D721Med (cell line): ENCODE data around the gene TWSG1.

Experiments used
- DNase-seq: peaks from one replicate; pipeline ENCODE4 v3.0.0; 2011; ENCODE audit warnings: low spot score; ENCODE audit not compliant: insufficient read length
- FAIRE-seq: peaks from 2 replicates; lab custom pipeline; 2011; peaks lifted over from hg19 to GRCh38; lab: Jason Lieb, UNC
- TF ChIP-seq, protein P1 (sequence below): IDR thresholded peaks from 2 replicates; pipeline ENCODE4 v1.5.1; 2012; ENCODE audit warnings: mild to moderate bottlenecking, control low read depth; ENCODE audit not compliant: insufficient read depth; ENCODE audit errors: missing control alignments

Gene TWSG1

DNA sequence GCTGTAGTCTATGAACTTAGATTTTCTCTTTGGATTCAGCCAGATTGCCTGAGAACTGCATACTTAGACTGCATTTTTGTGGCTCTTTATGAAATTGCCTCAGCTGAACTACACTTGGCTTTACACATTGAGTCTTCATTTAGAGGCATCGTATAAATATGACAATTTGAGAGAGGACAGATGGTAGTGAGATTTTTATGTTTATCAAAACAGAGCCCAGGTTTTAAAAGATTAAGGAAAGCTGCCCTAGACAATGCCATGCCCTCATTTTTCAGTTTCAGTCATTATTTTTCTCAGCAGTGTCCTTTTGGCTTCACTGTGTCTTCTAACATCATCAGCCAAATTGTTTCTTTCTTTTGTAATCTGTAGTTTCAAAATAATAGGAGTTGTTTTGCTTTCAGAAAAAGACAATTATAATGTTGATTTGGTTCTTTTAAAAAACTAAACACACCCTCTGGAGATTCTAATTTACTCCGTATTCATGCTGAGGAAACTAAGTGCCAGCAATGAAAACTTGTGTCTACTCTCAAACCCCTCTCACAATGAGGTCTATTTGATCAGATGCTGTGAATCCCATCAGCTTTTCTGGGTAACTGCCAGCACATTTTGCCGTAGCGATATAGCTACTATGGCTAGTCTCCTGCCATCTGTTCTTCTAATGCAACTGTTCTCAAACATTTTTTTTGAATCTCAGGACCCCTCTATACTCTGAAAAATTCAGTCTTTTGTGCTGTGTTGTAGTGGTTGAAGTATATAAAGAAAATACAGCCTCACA lies 46.2 kb downstream of the TWSG1 start:
- no peak for DNase-seq
- FAIRE-seq = peak; percentile 92

GRCh38 chr18:9386879-9387278 lies 52.3 kb downstream of the TWSG1 start:
- FAIRE-seq = peak; percentile 32
- TF ChIP-seq, protein P1, sequence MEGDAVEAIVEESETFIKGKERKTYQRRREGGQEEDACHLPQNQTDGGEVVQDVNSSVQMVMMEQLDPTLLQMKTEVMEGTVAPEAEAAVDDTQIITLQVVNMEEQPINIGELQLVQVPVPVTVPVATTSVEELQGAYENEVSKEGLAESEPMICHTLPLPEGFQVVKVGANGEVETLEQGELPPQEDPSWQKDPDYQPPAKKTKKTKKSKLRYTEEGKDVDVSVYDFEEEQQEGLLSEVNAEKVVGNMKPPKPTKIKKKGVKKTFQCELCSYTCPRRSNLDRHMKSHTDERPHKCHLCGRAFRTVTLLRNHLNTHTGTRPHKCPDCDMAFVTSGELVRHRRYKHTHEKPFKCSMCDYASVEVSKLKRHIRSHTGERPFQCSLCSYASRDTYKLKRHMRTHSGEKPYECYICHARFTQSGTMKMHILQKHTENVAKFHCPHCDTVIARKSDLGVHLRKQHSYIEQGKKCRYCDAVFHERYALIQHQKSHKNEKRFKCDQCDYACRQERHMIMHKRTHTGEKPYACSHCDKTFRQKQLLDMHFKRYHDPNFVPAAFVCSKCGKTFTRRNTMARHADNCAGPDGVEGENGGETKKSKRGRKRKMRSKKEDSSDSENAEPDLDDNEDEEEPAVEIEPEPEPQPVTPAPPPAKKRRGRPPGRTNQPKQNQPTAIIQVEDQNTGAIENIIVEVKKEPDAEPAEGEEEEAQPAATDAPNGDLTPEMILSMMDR = no peak

More for the DNA sequence above, 46.2 kb downstream of the TWSG1 start:
- TF ChIP-seq, protein P1 = no peak

DNA sequence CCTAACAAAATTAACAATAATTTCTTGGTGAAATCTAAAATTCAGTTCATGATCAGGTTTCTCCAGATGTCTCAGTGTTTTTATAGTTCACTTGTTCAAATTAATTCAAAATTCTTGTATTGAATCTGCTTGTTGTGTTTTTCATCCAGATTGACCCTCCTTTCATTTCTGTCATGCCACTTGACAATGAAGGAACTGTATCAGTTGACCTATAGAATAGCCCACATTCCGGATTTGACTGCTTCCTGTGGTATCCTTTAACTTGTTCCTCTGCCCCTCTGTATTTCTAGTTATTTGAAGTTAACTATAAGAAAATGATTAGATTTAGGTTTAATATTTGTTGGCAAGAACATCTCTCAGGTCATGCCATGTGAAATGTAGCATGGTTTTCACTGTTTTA lies 53.3 kb downstream of the TWSG1 start:
- TF ChIP-seq, protein P1 = no peak
- FAIRE-seq = no peak
- no peak for DNase-seq

More at GRCh38 chr18:9386879-9387278, 52.3 kb downstream of the TWSG1 start:
- DNase-seq = no peak

GRCh38 chr18:9389706-9390105 lies 55.1 kb downstream of the TWSG1 start:
- FAIRE-seq (no peak), DNase-seq (no peak)
- TF ChIP-seq, protein P1 = no peak

GRCh38 chr18:9392726-9393125 lies 58.2 kb downstream of the TWSG1 start:
- DNase-seq (no peak), FAIRE-seq (no peak)
- TF ChIP-seq, protein P1 = no peak

DNA sequence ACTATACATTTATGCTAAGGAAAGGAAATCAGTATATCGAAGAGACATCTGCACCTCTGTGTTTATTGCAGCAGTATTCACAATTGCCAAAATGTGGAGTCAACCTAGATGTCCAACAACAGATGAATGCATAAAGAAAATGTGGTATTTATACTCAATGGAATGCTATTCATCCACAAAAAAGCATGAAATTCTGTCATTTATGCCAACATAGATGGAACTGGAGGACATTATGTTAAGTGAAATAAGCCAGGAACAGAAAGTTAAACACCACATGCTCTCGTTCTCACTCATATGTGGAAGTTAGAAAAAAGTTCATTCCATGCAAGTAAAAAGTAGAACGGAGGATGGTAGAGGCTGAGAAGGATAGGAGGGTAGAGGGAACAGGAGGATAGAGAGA lies 59.5 kb downstream of the TWSG1 start:
- TF ChIP-seq, protein P1 = no peak
- FAIRE-seq = no peak
- no peak for DNase-seq

DNA sequence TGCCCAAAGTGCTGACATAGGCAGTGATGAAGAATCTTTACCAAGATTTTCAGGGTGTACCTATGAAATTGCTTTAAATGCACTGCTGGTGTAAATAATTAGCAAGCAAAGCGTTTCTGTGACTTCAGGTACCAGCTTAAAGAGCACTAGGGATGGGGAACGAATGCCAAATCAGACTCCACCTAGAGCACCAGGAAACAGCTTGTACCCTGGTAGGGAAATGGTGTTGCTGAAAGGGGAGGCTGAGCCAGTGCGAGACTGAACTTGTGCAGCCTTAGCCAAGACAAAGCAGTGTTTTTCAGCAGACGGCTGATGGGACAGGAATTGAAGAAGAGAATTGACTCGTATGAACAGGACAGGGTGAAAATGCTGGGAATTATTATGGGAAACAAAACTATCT lies 65.6 kb downstream of the TWSG1 start:
- DNase-seq (no peak), FAIRE-seq (no peak)
- TF ChIP-seq, protein P1 = no peak
